CD14-positive monocyte (primary cell): ENCODE results near the gene RAB5A. TPM values are rescaled to one million over a fixed set of nuclear protein-coding genes. Genes with fewer than 3 reads are reported as not detected.

Experiments
- DNase-seq, 3 donors: peaks; one replicate each; pipeline ENCODE4 v3.0.0-alpha.2; 2011 to 2022
- H2AFZ ChIP-seq: 2 replicates; pipeline ENCODE4 v1.6.0; 2012; ENCODE audit warnings: mild to moderate bottlenecking, low read depth, low read length, inconsistent platforms; ENCODE audit not compliant: insufficient read depth, poor library complexity, severe bottlenecking
- H3K27ac ChIP-seq, 2 donors: 1 replicate in 1 of 2; 2 replicates in 1 of 2; pipeline ENCODE4 v1.5.1; 2012 to 2013; ENCODE audit warnings: low read length in 2 of 2, control low read depth in 1 of 2, inconsistent platforms in 1 of 2, low read depth in 1 of 2, mild to moderate bottlenecking in 1 of 2
- H3K27me3 ChIP-seq, 2 donors: one replicate each; pipeline versions ENCODE4 v1.6.0 to v1.6.1; 2011 to 2013; ENCODE audit warnings: low read length in 2 of 2; ENCODE audit not compliant: control insufficient read depth in 2 of 2, insufficient read depth in 2 of 2
- H3K36me3 ChIP-seq, 2 donors: replicated peaks in 1 of 2; 1 replicate in 1 of 2; 2 replicates in 1 of 2; pipeline versions ENCODE4 v1.5.1 to v1.6.1; 2012 to 2013; ENCODE audit warnings: low read length in 2 of 2, control low read depth in 1 of 2, inconsistent platforms in 1 of 2, mild to moderate bottlenecking in 1 of 2; ENCODE audit not compliant: insufficient read depth in 2 of 2, control insufficient read depth in 1 of 2
- H3K4me1 ChIP-seq, 2 donors: 1 replicate in 1 of 2; 2 replicates in 1 of 2; pipeline versions ENCODE4 v1.5.1 to v1.6.1; 2012 to 2013; ENCODE audit warnings: low read length in 2 of 2, control low read depth in 1 of 2, inconsistent platforms in 1 of 2, mild to moderate bottlenecking in 1 of 2, moderate library complexity in 1 of 2; ENCODE audit not compliant: insufficient read depth in 2 of 2, control insufficient read depth in 1 of 2
- H3K4me2 ChIP-seq: replicated peaks from 2 replicates; pipeline ENCODE3; 2012; ENCODE audit warnings: low read length, moderate library complexity, mild to moderate bottlenecking; ENCODE audit not compliant: poor library complexity, severe bottlenecking; ENCODE audit errors: extremely low read depth
- H3K4me3 ChIP-seq, 3 experiments: fragments of 200-600 bp in 1 of 3; sonication (generic) in 1 of 3; replicated peaks in 1 of 3; 1 replicate in 2 of 3; 2 replicates in 1 of 3; pipeline ENCODE4 v1.5.1; 2011 to 2013; ENCODE audit warnings: low read length in 3 of 3, mild to moderate bottlenecking in 3 of 3, control low read depth in 2 of 3, low read depth in 2 of 3, inconsistent platforms in 1 of 3, moderate library complexity in 1 of 3
- H3K79me2 ChIP-seq: 2 replicates; pipeline ENCODE4 v1.6.0; 2012; ENCODE audit warnings: mild to moderate bottlenecking, control low read depth, inconsistent platforms, low read length, moderate library complexity; ENCODE audit not compliant: insufficient read depth
- H3K9ac ChIP-seq: 2 replicates; pipeline ENCODE4 v1.6.0; 2017; ENCODE audit warnings: low read length, mild to moderate bottlenecking; ENCODE audit not compliant: insufficient read depth, poor library complexity, severe bottlenecking
- H3K9me3 ChIP-seq, 2 donors: replicated peaks in 1 of 2; 1 replicate in 1 of 2; 2 replicates in 1 of 2; pipeline versions ENCODE4 v1.5.1 to v1.6.1; 2012 to 2013; ENCODE audit warnings: low read length in 2 of 2, control low read depth in 1 of 2; ENCODE audit not compliant: control insufficient read depth in 1 of 2, insufficient read depth in 1 of 2
- H4K20me1 ChIP-seq: 2 replicates; pipeline ENCODE4 v1.6.0; 2012; ENCODE audit warnings: mild to moderate bottlenecking, low read length, control low read depth, moderate library complexity; ENCODE audit not compliant: insufficient read depth
- H3K27ac Mint-ChIP-seq, 7 donors: one replicate each; pipeline ENCODE4 v1.8.0; 2020; ENCODE audit warnings: mild to moderate bottlenecking in 7 of 7, mixed read lengths in 7 of 7, moderate library complexity in 6 of 7, inconsistent platforms in 2 of 7
- H3K27me3 Mint-ChIP-seq, 3 donors: one replicate each; pipeline ENCODE4 v1.8.0; 2021 to 2022; ENCODE audit warnings: low read depth in 3 of 3, mild to moderate bottlenecking in 3 of 3, mixed read lengths in 3 of 3, moderate library complexity in 3 of 3, inconsistent platforms in 1 of 3
- H3K36me3 Mint-ChIP-seq, 2 donors: one replicate each; pipeline ENCODE4 v1.8.0; 2020; ENCODE audit warnings: mixed read lengths in 2 of 2, inconsistent platforms in 1 of 2, mild to moderate bottlenecking in 1 of 2
- H3K4me1 Mint-ChIP-seq: one replicate; pipeline ENCODE4 v1.8.0; 2020; ENCODE audit warnings: mild to moderate bottlenecking, mixed read lengths
- H3K4me3 Mint-ChIP-seq, 2 donors: one replicate each; pipeline ENCODE4 v1.8.0; 2020; ENCODE audit warnings: mild to moderate bottlenecking in 2 of 2, mixed read lengths in 2 of 2, moderate library complexity in 1 of 2
- H3K9me3 Mint-ChIP-seq, 7 donors: one replicate each; pipeline ENCODE4 v1.8.0; 2020 to 2022; ENCODE audit warnings: mixed read lengths in 7 of 7, mild to moderate bottlenecking in 6 of 7, moderate library complexity in 6 of 7, inconsistent platforms in 2 of 7
- CTCF ChIP-seq: fragments of 200-600 bp; IDR thresholded peaks from one replicate; pipeline ENCODE4 v1.8.0; 2022; ENCODE audit warnings: antibody characterized with exemption, mild to moderate bottlenecking
- WGBS: methylation state at CpG from one replicate; pipeline ENCODE4 v1.1.5; 2013; ENCODE audit warnings: missing lambda C conversion rate; ENCODE audit not compliant: insufficient coverage; 5-methylcytosine and 5-hydroxymethylcytosine counted together
- intact Hi-C, 2 donors: fragments of 100-400 bp; cut with micrococcal nuclease; formaldehyde crosslinking; loops; one replicate each; pipeline versions ENCODE4 v1.15.0 to v1.15.1; 2023
- polyA plus RNA-seq, 3 donors: library from polyadenylated mRNA; depleted of rRNA in 1 of 3; unstranded in 2 of 3; stranded (reverse) in 1 of 3; fragments of 300-500 nt in 2 of 3; fragments of >200 nt in 1 of 3; fragmentation: Illumina TruSeq in 2 of 3; gene quantifications; 1 replicate in 2 of 3; 2 replicates in 1 of 3; pipeline ENCODE4 v1.2.3, GENCODE V29; 2012 to 2021

Gene RAB5A
- polyA plus RNA-seq, 3 donors, result 25.7 to 60.2 (median 33.8) TPM

GRCh38 chr3:19903649-19904048 is 43.2 kb upstream of the RAB5A start:
- Histone ChIP-seq H3K4me3 (no peak overlapping the region), H3K36me3 (no peaks in the 10 kb centered on the region), H3K27ac (no peak overlapping the region), H3K79me2 (no peaks in the 10 kb centered on the region), H3K4me2 (no peak overlapping the region), H3K27me3 (no peaks in the 10 kb centered on the region), H3K9me3 (no peaks in the 10 kb centered on the region), H4K20me1 (no peaks in the 10 kb centered on the region), H3K4me1 (peaks cover 11 to 14% of the 10 kb centered on the region in 2 donors), H2AFZ (no peak overlapping the region), H3K9ac (no peak overlapping the region)
- TF ChIP-seq CTCF, result no peak
- WGBS, result no CpG with 5 or more reads among the region's 2 CpGs
- H3K4me3 Mint-ChIP-seq, result no peak overlapping the region
- intact Hi-C loops, result no loop called here
- peaks cover 12% of the 10 kb centered on the region for H3K4me1 Mint-ChIP-seq
- H3K9me3 Mint-ChIP-seq, result peaks cover 0 to 1% (median 0%) of the 10 kb centered on the region in 7 donors
- H3K27me3 Mint-ChIP-seq, result peaks cover 0 to 1% (median 0%) of the 10 kb centered on the region in 3 donors
- H3K36me3 Mint-ChIP-seq, result no peaks in the 10 kb centered on the region
- DNase-seq, result no peak
- H3K27ac Mint-ChIP-seq, result no peak overlapping the region

GRCh38 chr3:19907523-19907922 is 39.4 kb upstream of the RAB5A start:
- no CpG with 5 or more reads among the region's 3 CpGs for WGBS
- Histone ChIP-seq H3K36me3 (no peaks in the 10 kb centered on the region), H3K27me3 (no peaks in the 10 kb centered on the region), H3K9me3 (peaks cover 3 to 16% of the 10 kb centered on the region in 2 donors), H3K9ac (no peak overlapping the region), H4K20me1 (no peaks in the 10 kb centered on the region), H3K79me2 (no peaks in the 10 kb centered on the region), H2AFZ (no peak overlapping the region), H3K4me2 (no peak overlapping the region), H3K4me3 (no peak overlapping the region), H3K4me1 (no peaks in the 10 kb centered on the region), H3K27ac (no peak overlapping the region)
- H3K4me1 Mint-ChIP-seq, result no peaks in the 10 kb centered on the region
- intact Hi-C loops, result no loop called here
- peaks cover 5 to 15% (median 11%) of the 10 kb centered on the region in 7 donors for H3K9me3 Mint-ChIP-seq
- H3K36me3 Mint-ChIP-seq, result no peaks in the 10 kb centered on the region
- H3K4me3 Mint-ChIP-seq, result no peak overlapping the region
- H3K27ac Mint-ChIP-seq, result no peak overlapping the region
- no peak for TF ChIP-seq CTCF
- DNase-seq, result no peak
- H3K27me3 Mint-ChIP-seq, result peaks cover 0 to 1% (median 1%) of the 10 kb centered on the region in 3 donors
